HK-2 (cell line): ENCODE data around the gene PTPRM.
"Not testable (repeated sequence)": the region's sequence is repeated elsewhere in the genome, so short reads cannot be mapped to it uniquely, and the experiment has no call there.

Source experiments
- DNase-seq: peaks from one replicate; pipeline ENCODE4 v3.0.0-alpha.2; 2018; ENCODE audit not compliant: unreplicated experiment

Gene PTPRM

GRCh38 chr18:8424917-8425725, 858.0 kb downstream of the PTPRM start:
- DNase-seq = peak; percentile 77

GRCh38 chr18:8426401-8426800, 859.3 kb downstream of the PTPRM start:
- DNase-seq = no peak

DNA sequence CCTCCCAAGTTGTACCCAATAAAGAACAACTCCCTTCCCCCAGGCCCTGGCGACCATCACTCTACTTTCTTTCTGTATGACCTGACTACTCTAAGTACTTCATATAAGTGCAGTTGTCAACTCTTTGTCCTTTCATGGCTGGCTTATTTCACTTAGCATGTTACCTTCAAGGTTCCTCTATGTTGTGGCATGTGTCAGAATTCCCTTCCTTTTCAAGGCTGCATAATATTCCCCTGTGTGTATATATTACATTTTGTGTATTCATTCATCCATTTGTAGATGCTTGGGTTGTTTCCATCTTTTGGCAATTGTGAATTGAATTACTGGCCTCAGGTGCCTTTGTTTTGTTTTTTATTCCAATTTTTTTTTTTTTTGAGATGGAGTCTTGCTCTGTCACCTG, 860.2 kb downstream of the PTPRM start:
- no peak for DNase-seq

DNA sequence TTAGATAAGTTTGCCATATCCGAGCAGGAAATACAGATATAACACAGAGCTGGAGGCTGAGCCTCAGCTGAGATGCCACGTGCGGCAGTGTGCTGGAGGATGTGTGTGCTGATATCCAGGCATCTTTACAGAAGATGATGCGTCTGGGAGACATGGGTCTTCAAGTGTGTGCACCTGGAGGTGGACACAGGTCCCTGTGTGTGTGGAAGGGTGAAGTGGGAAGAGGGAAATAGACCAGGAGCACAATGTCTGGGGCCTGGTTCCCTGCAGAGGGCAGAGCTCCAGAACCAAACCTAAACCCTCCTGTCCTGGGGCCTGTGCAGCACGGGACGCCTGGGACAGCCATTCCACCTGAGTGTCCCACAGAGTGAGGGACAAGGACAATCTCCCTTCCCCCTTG, 861.8 kb downstream of the PTPRM start:
- no peak for DNase-seq

DNA sequence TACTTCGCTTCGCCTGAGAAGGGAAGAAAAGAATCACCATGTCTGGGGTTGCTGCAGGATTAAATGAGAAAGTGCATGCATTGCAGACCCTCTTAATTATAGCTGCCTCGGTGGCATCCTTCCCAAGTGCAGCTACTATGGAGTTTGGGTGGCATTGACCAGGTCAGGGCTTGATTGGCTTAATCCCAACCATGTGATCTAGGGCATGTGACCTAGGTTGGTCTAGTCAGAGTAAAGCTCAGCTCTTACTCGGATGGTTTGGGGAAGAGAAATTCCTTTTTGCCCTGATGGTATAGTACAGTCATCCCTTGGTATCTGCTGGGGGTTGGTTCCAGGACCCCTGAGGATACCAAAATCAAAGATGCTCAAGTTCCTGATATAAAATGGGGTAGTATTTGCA, 863.9 kb downstream of the PTPRM start:
- DNase-seq = no peak

DNA sequence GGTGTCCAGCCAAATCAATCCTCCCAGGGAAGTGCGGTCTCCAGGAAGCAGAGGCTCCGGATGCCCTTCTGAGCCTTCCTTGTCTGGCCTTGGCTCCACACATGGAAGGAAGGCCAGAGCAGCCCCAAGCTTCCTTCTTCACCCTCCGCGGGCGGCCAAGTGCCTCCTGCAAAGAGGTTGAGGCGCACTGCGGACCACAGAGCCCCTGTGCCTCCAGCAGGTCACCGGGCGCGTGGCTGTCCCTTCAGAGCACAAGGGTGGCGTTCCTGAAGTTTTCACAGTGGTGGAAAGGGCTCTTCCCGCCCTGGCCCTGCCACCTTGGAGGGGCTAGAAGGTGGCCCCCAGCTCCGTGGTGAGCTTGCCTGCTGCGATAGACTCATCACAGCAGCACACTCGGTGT, 866.2 kb downstream of the PTPRM start:
- DNase-seq = no peak

- no peak for DNase-seq
Observed at GRCh38 chr18:8433771-8434170, 866.7 kb downstream of the PTPRM start.

DNA sequence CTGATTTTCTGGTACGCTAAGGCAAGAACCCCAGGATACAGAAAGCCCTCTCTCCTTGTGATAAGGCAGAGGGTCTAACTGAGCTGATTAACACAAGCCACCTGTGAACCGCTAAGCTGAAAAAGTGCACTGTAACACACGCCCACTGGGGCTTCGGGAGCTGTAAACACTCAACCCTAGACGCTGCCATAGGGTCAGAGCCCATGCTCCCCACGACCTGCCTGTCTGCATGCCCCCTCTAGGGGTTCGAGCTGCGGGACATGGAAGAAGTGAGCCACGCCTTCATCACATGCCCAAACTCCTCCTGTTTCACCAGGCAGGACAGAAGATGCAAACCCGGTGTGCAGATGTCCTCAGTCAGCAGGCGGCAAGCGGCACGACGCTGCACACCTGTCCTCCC, 868.3 kb downstream of the PTPRM start:
- DNase-seq = no peak

DNA sequence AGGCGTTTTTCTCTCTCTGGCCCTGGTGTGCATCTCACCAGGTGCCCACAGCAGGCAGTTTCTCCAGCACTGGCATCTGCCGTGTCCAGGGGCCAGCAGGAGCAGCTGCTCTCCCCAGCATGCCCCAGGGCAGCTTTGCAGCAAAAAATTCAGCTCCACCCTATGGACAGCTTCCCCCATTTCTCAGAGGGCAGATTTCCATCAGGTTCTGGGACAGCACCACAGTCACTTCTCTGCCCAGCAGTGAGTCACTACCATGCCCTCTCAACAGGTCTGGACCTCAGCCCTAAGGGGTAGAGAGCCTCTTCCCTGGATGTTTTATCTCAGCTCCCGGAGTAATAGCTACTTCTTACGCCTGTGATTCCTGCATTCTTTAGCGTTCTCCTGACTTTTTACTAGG, 871.9 kb downstream of the PTPRM start:
- DNase-seq = no peak

- DNase-seq = no peak
Observed at GRCh38 chr18:8443505-8443904, 876.4 kb downstream of the PTPRM start.

- DNase-seq = not testable (repeated sequence)
Observed at GRCh38 chr18:8446936-8447335, 879.8 kb downstream of the PTPRM start.

DNA sequence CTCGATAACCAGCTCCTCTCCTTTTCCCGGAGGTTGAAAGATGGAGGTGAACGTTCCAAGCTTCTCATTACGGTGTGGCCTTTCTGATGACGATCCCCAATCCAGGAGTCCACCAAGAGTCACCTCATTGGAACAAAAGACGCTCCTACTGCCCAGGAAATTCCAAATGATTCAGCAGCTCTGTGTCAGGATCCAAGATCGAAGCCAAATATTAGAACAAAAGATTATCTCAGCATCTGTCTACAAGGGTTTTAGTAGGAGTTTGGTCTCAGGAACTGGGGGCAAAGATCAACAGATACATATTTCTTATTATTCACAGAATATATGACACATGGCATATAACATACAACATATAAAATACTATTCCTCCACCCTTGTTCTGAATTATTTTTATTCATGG, 881.0 kb downstream of the PTPRM start:
- no peak for DNase-seq

GRCh38 chr18:8450013-8450412, 882.9 kb downstream of the PTPRM start:
- no peak for DNase-seq

DNA sequence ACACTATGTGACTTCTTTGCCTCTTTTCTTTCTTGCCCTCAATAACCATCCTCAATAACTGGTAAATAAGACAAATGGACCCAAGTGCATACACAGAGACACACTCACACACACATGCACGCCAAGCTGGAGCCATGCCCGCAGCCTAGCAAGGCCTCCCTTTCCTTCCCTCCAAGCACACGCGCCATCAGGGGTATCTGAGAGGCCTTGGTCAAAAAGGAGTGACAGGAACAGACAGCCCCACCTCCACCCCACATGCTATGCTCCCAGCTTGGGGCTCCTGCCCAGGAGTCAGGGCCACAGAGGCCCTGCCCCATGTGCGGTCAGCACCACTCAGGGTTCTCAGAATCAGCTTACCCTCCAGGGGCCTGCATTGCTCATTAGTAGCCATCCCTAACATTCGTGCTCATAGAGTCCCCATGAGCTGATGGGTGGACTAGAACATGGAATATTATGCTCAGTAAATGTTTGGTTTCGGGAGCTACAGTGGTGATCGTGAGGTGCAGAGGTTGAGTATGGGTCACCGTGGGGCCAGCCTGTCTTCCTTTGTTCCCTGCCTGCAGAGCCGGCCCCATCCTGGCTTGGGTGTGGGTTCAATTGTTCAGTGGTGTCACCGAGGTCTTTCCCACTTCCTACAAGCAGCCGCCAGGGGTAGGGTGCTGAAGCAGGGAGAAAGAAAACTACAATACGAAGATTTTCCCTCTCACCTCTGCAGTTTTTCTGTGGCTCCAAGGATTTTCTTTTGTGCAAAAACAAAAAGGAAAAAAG, 884.0 kb downstream of the PTPRM start:
- no peak for DNase-seq

DNA sequence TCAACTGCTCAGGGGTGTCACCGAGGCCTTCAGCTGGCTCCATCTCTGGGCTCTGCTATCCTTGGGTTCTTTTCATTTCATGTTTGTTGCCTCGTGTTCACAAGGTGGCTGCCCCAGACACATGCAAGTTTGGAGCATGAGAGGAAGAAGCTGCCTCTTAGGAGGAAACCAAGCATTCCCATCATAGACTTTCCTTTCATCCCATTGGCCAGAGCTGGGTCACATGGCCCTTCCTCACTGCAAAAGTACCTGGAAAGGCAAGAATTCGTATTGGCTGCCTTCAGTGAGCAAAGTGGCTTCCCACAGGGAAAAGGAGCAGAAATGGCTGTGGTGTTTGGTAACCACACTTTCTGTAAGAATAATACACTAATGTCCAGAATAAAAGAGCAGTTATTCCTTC, 886.4 kb downstream of the PTPRM start:
- DNase-seq = no peak

DNA sequence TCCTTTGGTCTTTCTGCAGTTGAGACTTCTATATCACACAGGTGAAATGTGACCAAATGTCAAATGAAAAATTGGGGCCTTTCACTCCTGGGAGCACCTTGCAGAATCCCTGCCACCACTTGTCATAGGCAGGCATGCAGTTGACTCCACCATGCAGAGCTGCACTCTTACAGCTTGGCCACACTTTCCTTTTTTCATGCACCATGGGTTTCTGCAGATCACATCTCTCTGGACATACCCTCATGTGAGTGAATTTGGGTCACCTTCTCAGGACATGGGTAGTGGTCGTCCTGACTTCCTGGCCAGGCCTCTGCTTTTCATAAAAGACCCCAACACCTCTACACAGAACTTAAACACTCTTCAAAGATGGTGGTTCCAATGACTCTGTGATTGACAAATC, 887.0 kb downstream of the PTPRM start:
- DNase-seq = no peak

DNA sequence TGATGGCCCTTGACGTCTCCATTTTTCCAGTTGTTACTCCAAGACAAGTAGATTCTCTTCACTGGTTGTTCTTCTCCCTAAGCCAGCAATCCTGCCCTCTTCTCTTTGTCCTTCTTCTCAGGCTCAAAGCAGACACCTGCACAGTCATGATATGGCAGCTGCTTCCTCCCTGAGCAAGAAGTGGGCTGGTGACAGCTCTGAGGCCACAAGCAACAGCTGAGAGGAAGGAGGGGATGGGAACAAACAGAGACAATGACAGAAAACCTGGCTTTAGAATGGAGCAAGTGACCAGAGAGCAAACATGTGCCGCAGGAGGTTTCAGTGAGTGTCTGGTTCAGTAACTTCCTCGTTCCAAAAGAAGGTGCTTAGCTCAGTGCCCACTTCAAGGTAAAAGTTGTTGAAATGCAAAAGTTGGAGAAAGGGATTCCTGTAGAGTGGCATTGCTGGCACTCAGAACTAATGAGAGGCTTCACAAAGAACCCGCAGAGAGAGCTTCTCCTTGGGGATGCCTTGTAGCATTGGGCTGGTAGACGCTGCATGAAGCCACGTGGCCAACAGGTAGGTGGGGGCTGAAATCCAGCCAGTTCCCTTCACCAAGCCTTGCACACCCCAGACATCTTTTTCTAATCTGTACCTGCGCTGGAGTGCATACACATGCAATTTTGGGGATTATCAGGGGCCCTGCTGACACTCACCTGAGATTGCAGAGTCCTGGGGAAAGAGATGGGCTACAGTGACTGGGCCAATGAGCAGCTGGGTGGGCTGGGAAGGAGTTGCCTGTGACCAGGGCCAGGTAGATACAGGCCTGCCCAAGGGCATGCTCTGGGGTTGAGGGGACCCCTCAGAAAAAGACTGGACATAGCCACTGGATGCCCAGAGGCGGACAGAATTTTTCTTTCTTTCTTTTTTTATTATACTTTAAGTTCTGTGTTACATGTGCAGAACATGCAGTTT, 888.8 kb downstream of the PTPRM start:
- no peak for DNase-seq
